ENCODE data around the gene LRRC74B.

Gene LRRC74B

GRCh38 chr22:21014202-21014725 lies 31.5 kb upstream of the LRRC74B start:
- DNase-seq, result peak; percentile 94

- no peak for DNase-seq
Observed at GRCh38 chr22:21014726-21015465, 30.9 kb upstream of the LRRC74B start, which contains the start of gene P2RX6. Gene P2RX6 (plus strand): TSS chr22:21015165. CDS start chr22:21015175, 10 bp downstream.

- no peak for DNase-seq
Observed at GRCh38 chr22:21015466-21016006, 30.2 kb upstream of the LRRC74B start.

DNA sequence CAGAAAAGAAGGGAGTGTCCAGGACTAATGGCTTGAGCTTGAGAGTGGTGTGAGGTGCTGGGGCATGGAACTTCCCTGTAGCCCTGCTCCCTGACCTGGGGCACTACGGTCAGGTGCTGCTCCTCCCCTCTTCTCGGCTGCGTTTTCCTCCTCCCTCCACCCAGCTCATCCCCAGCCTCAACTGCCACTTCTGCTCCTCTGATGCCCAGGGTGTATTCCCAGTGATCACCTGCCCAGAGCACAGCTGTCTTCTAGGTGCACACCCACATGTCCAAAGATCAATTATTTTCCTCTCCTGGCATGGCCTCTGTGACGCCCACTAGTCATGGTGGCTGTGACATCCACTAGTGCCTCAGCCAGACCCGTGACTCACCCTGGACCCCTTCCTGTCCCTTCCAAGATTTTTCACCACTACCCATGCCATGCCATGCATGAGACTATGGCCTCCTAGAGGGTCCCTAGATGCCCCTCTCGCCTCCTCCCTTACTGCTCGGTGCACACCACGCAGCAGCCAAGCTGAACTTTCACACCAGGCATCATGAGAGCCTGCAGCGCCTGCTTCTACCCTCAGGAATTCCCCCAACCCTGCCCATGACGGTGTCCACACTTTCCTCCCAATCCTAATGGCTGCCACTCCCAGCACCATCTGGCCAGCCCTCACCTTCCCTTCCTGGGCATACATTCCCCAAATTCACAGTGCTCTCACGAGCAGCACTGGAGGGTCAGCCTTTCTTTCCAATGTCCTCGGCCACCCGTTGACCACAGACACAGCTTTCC lies 28.9 kb upstream of the LRRC74B start:
- DNase-seq, result no peak

DNA sequence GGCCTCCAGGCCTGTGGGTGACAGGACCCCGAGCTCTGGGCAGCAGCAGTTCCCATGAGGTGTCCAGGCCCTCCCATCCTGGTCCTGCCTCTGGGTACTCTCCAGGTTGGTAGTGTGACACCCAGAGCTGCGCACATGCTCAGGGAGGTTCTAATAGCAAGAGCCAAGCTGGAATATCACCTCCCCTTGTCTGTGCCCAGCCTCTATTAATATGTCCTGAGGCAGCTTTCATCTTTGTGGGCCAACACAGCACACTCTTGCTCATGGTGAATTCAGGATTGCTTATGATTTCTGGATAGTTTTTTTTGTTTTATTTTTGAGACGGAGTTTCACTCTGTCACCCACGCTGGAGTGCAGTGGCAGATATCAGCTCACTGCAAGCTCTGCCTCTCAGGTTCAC lies 27.4 kb upstream of the LRRC74B start:
- DNase-seq, result no peak

- peak; percentile 9 for DNase-seq
Observed at GRCh38 chr22:21020802-21021429, 24.8 kb upstream of the LRRC74B start.

- DNase-seq, result no peak
Observed at GRCh38 chr22:21022507-21022906, 23.2 kb upstream of the LRRC74B start.

- DNase-seq, result no peak
Observed at GRCh38 chr22:21022955-21023614, 22.7 kb upstream of the LRRC74B start.

GRCh38 chr22:21025266-21025665 lies 20.5 kb upstream of the LRRC74B start:
- no peak for DNase-seq

DNA sequence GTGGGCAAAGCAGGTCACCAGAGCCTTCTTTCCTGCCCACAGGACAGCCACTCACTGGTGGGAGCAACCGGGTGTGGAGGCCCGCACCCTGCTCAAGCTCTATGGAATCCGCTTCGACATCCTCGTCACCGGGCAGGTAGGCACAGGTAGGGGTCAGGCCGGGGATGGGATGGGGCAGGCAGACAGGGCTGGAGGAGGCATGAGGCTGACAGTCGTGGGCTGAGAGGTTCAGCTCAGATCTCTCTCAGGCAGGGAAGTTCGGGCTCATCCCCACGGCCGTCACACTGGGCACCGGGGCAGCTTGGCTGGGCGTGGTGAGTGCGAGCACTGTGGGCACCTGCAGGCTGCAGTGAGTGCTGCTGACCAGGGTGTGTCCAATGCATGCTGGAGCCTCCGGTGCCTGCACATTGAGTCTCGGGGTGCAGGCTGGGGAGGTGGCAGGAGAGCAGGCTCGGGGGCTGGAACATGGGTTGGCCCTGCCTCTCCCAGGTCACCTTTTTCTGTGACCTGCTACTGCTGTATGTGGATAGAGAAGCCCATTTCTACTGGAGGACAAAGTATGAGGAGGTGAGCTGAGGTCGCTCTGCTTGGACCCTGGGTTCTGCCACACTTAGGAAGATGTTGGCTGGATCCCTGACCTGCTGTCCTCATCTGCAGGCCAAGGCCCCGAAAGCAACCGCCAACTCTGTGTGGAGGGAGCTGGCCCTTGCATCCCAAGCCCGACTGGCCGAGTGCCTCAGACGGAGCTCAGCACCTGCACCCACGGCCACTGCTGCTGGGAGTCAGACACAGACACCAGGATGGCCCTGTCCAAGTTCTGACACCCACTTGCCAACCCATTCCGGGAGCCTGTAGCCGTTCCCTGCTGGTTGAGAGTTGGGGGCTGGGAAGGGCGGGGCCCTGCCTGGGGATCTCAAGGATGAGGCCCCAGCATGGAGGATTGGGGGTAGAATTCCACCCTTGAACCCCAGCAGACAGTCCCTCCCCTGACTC lies 19.7 kb upstream of the LRRC74B start:
- DNase-seq, result no peak

GRCh38 chr22:21026783-21027692 lies 18.7 kb upstream of the LRRC74B start:
- peak; percentile 36 for DNase-seq

- no peak for DNase-seq
Observed at GRCh38 chr22:21028277-21029251, 17.2 kb upstream of the LRRC74B start.

DNA sequence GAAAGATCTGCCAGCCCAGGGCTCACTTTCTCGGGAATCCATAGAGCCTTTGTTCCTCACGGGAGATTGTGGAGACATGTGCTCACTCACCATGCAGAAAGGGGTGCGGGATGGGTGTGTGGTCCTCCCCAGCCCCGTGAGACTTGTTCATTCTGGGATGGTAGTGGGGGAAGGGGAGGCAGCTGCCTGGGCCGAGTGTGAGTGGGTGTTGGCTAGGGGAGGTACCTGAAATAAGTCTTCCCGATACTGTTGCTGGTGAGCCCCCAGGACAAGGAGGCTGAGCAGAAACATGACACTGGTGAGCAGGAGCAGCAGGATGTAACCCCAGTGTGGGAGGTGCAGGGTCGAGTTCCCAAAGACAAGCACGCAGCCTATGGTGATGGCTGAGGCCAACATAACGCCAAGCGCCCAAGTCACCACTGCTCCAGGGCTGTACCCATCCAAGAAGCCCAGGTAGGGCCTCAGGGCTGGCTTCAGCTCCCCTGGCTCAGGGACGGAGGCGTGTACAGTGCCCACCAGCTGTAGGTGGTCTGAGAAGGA lies 16.2 kb upstream of the LRRC74B start:
- no peak for DNase-seq

DNA sequence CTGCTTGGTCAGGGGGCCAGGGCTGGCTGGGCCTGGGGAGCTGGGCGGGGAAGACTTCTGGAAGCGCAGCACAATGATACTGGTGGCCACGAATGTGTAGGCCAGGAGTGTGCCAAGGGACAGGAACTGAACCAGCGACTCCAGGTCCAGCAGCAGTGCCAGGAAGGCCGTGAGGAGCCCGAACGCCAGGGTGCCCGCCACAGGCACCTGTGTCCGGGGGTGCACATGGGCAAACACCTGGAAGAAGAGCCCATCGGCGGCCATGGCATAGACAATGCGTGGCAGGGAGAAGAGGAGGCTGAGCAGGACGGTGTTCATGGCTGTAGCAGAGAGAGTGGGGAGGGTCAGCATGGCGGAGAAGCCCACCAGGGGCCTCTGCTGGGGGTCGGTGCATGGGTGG lies 15.7 kb upstream of the LRRC74B start:
- DNase-seq, result no peak

DNA sequence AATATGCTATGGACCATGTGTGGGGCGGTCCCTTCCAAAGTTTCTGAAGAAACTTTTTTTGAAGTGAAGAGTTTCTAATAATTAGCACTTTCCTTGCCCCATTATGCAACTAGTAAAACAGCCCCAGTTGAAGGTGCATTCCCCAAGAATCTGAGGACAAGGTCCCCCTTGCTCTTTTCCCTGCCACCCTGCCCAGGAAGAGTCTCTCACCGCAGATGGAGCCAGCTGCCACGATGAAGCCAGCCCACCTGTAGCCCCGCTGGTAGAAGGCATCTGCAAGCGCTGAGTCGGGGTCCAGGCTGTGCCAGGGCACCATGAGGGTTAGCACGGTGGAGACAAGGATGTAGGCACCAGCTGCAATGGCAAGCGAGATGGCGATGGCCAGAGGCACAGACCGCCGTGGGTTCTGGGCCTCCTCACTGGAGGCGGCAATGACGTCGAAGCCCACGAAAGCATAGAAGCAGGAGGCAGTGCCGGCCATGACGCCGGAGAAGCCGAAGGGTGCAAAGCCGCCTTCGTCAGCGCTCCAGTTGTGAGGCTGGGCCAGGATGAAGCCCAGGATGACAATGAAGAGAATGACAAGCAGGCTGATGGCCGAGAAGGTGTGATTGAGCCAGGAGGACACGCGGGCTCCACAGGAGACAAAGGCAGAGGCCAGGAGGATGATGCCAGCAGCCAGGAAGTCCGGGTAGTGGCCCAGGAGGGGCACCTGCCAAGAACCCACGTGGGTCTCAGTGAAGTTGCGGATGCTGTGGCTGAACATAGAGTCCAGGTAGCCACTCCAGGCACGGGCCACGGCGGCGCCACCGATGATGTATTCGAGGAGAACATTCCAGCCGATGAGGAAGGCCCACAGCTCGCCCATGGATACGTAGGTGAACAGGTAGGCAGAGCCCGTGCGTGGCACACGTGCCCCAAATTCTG lies 14.9 kb upstream of the LRRC74B start:
- DNase-seq, result no peak

- no peak for DNase-seq
Observed at GRCh38 chr22:21031545-21032036, 14.2 kb upstream of the LRRC74B start.
